NCI-H2196 treated with DMSO at 0.1 percent for 48 hours (cell line): ENCODE data around the gene MEIS2.

Source experiments
- DNase-seq: peaks from one replicate; lab custom pipeline; 2025; ENCODE audit not compliant: unreplicated experiment; lab: John Stamatoyannopoulos, UW

MEIS2 gene

DNA sequence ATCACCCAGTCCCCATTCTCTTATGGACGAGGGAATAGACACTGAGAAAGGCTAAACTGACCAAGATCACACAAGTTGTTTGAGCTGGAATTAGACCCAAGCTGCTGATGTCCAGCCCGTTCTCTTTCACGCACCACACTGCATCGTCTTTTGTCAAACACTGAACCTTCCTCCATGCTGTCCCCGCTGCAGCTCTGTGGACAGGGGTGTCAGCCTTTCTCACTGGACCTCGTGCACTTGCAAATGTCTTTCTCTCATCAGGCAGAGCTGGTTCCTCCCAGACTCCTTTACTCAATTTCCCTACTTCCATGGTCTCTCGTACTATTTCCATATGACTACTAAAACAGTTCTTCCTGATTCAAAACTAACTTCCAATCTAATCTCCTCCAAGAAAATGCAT is 161.6 kb downstream of the MEIS2 start:
- no peak for DNase-seq

DNA sequence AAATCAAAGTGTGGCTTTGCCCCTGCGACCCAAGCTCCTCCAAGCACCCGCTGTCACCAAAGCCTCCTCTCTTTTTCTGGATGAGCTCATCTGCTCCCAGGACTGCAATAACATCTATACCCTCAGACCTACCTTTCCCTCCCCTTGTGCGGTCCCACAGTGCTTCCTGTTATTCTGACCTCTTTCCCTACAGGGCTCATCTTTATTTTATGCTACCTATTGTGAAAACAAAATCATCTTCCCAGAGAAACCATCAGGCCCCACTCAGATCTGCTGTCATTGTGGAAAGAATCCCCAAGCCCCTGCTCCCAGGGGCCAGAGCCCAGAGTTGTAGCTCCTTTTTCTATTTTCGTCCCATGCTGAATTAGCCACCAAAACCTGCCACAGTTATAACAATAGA is 162.2 kb downstream of the MEIS2 start:
- DNase-seq = no peak

DNA sequence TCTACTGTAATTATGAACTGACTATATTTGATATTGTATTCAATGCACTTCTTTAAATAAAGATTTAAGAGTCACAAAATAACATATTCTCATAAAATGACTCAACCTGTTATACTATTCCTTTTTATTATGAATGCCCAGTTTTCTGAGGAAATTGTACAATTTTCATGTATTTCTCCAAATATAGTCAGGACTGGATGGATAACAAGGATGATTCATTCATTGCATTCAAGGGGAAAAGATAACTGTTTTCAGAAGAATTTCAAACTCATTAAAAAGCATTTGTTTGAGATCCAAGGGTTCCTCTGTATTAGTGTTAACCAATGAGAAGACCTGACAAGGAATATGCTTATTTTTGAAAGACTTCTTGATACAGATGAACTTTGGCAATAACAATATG is 163.7 kb downstream of the MEIS2 start:
- no peak for DNase-seq

DNA sequence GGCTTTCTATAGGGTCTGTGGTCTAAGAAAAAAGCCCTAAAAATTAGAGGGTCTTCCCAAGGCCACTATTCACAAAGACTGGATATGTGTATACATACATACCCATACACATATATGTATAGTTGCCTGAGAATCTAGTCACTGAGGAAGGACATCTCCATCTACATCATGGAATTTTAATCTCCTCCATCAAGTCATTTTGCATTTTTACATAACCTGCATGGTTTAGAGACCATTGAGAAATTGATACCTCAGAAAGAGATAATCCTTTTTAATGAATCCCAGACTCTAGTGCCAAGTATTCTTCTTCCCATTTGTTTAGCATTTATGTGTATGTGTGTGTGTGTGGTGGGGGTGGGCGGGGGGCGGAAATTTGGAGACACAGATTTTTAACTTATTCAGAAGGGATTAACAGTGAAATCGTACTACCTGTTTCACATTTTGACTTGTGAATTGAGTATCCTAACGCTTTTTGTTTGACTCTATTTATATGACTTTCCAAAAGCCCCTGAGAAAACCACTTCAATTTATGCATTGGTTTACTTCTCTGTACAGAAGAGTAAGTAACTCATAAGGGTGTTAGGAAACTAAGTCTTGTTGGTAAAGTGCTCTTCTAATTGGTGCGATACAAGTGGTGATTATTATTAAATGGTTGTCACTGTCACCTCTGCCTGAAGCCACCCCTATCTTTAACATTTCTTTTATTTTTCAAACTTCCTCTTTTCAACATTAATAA is 166.9 kb downstream of the MEIS2 start:
- no peak for DNase-seq

DNA sequence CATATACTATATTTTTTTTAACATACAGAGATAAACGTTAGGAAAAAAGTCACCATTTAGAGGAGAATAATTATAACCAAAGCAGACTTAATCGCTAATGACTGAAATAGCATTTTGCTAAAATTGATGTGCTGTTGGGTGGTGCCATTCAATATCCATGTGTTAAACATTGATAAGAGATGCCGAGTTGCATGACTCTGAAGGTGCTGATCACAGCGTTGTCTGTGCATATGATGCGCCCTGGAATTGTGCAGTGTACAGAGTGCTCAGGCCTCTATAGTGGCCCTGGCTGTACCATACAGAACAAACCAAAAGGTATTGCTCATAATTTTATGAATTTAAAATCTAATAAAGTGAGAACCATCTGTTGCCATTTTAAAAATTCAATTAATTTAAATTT is 168.3 kb downstream of the MEIS2 start:
- DNase-seq = no peak

DNA sequence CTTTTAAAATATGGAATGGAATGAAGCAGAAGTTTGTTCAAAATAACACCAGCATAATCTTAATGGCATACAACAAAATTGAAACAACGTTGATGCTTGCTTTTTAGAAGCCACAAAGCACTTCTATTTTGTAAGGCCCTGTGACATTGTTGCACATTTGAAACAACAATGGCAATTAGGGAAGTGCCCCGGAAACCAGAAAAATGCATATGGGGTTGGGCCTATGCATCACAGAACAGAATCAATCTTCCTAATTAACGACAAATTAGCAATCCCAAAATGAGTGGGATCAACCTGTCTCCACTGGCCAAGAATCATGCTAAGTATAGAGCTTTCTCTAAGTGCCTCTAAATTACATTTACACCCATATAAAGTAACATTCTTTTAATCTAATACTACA is 168.9 kb downstream of the MEIS2 start:
- DNase-seq = no peak

DNA sequence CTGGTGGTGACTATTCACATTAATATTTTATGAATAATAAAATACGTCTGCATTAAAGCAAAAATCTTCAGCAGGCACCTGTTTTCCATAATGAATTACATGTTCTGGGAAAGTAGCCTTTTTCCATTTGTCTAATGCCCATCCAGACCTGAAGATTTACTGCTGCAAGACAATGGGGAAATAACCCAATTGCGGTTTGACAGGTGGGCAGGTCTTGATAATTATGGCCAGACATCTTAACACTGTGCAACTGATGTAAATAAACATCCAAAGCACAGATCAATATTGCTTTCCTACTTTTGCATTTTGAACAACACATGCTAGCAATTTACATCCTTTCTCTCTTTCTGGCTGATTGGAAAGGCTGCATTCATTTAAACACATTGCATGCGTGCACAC is 173.9 kb downstream of the MEIS2 start:
- no peak for DNase-seq

DNA sequence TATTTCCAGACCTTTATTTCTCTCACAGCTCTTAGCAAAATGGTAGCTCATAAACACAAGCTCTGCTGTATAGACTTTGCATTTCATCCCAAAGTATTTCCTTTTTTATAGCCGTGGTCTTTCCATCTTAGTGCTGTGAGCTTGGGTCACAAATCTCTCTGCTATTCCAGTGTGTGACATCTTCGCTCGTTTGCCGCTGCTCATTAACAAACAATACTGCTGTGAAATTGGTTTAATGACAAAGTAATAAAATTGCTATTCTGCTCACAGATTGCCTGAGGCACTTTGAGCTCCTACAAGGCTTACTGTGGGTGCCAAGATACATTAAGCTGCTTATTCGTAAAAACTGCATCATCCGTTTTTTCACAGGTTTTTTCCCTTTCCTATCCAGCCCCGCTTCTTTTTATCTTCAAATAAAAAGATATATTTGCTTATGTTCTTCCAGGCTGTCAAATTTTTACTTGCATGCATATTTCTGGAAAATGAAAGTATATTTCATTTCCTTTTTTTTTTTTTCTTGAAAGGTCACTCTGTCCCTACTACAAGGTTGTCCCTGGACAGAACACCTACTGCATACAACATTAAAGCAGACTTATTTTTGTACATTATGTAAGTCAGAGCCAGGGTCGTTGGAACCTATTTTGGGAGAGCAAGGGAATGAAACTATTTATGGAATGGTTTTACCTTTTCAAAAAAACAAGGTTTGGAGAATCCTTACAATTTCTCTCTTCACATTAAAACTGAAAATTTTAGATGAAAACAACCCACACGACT is 174.5 kb downstream of the MEIS2 start:
- no peak for DNase-seq

DNA sequence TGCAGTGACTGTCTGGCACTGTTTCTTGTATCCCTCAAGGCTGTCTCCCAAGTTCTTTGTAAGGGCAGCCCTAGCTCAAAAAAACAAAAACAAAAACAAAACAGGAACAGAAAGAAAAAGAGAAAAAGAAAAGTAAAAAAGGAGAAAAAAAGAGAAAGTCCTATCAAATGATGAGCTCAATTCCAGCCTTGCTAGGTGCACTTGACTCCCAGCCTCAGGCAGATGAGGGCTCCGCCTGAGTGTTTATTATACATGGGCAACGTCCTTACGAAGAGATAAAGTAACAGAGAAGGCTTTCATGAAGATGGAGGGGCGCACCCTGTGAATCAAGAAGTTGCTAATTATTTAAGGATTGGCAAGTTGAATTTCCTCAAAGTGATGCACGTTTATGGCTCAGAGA is 175.3 kb downstream of the MEIS2 start:
- DNase-seq = no peak

DNA sequence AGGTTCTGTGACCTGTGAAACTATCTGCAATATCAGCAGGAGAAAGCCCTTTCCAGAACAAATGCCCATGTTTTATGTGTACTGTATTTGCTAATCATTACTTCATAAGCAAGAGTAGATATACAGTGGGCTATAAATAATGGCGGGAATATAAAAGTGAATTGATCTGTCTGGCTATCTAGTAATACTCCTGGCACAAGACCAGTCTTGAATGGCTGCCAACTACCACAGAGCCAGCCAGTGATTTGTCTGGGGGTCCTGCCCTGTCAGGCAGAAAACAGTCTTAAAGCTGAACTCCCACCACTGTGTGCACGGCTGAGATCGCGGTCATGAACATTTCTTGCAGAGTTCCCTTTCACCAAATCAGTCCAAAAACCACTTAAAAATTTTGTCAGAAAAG is 176.3 kb downstream of the MEIS2 start:
- DNase-seq = no peak

DNA sequence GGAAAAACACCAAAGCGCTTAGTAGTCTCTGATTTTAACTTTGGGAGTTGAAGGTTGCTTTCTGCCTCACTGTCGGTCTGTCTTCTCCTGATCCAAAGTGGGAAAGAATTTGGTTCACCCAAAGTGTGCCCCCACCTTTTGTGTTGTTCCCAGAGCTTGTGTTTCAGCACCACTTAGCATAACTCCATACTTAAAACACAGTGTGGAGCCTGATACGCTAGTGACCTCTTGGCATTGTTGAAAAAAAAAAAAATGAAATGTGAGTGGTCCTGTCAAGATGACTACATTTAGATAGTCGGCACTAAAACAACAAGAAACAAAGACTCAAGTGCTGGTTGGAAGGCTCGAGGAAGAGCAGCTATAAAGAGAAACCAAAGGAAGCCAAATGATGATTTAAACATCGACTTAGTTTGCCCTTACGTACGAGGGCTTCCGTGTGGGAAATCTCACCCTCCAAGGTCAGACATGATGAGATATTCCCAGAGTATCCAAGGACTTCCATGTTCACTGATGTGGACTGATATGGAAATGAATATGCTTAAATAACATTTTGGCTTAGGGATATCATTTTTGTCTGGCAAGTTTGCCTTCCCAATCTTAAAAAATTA is 178.8 kb downstream of the MEIS2 start:
- DNase-seq = no peak

DNA sequence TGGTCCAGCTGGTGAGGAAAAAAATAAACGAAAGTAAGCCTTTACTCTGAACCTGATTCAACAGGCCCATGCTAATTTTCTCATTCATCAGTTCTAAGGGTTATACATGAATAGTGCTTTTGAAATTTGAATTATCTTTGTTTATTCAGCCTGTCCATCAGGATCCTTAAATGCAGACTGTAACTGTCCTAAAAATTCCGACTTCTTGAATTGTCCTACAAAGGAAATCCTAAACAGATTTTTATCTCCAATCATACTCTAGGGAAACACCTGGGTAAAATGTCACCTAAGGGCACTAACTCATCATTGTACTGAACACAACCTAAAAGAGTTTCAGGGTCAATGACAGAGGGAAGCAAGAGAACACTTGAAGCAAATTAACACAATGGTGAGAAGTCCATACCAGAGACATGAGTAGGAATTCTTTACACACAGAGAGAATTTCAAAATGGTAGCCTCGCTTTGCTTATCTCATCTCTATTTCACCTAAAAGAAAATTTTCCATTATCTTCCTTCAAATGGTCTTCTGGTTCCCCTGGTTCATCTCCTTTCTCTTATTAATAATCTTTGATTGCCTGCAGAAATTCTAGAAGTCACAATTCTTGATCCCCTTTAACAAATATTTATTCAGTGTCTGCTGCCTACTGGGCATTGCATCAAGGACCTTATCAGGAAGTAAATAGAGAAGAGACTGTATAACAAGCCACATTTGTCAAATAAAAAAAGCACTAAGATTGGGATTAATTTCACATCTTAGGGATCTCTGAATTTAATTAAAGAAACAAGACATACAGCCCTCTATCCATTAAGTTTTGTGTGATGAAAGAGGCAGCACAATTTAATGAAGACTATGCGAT is 182.7 kb downstream of the MEIS2 start:
- DNase-seq = no peak

DNA sequence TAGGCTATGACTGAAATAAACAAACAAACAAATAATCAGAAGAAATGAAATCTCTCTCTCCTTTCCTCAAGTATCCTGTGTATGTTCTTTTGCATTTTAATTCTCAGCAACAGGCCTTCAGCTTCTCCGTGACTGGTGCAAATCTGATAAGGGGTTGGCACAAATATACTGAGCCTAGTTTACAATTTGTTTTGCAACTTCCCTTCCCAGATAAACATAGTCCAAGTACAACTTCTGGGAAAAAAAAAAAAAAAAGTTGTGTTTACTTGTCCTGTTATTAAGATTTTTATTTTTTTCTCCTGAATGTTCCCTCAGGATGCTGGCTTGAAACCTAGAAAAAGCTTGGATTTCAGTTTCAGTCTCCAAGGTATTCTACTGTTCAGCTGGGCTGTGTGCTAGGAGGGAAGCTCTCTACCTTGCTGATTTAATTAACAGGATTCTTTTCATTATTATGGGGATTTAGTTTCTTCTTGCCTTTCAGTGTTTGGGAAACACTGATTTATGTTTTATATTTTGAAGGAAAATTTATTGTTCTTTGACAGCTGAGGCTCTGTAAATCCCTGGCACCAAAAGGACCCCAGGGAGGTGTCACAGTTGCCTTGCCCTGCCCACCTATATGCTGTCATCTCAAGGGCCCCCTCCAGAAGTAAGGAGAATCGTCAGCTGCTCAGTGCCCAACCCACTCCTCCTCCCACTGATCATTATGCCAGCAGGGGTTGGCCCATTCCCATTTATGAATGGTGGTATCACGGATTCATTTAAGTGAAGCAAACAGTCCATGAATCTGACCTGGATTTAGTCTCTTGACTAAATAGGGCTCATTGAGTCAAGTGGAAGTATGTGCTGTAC is 185.2 kb downstream of the MEIS2 start:
- no peak for DNase-seq

DNA sequence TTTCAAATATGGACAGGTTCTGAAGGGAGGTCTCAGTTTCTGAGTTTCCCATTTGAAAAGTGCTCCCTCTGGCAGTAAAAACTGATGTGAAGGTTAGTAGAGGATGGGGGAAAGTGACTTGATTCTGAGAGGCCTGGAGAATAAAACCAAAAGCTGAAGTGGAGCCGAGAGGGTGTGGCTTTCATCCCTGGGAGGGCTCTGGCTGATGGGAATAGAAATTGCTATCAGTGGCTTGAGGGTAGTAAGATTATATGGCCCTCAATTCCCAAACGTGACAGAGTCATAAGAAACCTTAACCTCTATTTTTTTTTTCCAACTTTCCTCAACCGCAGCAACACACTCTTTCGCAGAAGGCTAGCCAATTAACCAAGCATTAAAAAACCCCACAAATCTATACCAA is 185.9 kb downstream of the MEIS2 start:
- DNase-seq = no peak

DNA sequence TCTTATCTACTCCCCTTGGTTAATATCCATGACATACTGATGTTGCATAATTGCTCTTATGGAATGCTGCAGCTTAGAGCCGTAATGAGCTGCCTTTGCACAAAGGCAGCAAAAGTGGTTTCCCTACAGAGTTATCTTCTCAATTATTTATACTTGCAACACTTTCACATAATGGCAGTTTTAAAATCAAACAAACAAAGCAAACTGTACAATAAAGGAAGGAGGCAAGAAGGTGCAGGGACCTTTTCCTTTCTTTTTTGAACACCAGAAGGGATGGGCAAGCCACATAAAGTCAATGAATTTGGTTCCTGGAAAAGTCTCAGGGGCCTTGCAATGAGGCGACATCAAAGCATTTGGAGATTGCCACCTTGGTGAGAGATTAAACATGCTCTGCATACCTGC is 188.0 kb downstream of the MEIS2 start:
- no peak for DNase-seq

DNA sequence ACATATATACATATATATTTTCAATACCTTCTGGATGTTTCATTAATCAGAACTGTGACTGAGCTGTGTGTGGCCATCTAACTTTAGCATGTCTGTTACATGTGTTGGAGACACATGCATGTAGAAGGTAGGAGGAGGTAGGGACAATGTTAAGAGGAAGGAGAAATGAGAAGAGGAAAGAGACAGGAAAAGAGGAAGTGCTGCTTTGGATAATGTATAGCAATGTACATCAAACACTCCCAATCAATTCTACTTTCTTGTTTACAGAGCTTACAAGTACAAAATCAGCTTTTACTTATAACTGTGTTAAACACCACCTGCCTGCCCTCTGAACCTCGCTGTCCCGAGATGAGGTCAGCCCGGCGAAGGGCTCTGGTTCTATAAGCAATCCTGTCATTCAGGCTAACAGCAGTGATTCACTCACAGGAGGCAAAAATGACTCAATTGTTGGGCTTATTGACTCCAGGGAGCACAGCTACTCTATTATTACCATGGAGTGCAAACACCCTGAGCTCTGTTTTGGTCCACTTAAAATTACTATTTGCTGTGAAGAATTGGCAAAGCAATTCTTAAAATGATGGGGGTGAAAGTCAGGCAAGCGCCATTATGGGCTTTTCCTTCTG is 188.9 kb downstream of the MEIS2 start:
- no peak for DNase-seq

DNA sequence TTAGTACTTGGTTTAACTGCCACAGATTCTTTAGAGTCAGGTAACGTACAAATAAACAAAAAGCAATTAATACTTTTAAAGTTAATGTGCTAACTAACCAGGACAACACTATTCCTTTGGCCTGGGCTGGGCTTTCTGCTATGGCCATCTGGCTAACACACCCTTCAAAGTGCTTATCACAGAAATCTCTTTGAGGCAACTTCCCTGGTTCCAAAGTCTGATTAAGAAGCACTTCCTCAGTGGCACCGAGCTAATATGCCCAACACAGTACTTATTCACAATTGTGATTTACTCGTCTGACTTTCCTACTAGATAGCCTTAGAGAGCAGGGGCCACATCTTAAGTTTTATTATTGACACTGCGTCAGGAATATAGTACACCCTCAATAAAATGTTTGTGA is 191.4 kb downstream of the MEIS2 start:
- no peak for DNase-seq

DNA sequence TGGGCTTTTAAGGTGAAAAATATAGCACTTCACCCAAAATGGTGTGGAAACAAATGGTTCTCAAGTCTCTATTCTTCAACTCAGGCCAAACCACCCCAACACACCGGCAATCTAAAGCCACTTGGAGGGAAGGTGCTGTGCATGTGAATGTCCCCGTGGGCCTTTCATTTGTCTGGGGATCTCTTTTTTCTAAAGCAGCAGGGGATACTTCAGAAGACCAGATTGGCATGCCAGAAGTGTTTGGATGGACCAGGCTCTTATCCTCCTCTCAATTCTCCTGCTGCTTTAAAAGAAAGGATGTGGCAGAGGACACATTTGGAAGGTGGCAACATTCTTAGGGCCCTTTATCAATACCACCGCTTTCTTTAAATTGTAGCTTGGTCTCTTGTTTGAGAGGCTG is 193.1 kb downstream of the MEIS2 start:
- DNase-seq = no peak

DNA sequence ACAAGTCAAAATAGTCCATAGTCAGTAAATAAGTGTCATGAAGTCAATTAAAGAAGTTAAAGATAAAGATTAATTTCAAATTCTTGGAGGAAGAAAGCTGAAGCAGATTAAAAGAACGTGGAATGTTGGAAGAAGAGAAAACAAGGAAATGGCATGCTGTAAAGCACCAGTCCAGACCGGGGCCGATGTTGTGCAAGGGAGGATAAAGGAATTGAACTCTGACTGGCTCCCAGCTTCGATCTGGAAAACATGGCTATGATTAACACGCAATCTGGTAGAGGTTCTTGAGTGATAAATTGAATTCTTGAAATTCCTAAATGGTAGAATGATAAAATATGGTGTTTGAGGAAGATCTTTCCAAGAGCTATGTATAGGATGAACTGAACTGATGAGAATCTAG is 194.4 kb downstream of the MEIS2 start:
- DNase-seq = no peak

DNA sequence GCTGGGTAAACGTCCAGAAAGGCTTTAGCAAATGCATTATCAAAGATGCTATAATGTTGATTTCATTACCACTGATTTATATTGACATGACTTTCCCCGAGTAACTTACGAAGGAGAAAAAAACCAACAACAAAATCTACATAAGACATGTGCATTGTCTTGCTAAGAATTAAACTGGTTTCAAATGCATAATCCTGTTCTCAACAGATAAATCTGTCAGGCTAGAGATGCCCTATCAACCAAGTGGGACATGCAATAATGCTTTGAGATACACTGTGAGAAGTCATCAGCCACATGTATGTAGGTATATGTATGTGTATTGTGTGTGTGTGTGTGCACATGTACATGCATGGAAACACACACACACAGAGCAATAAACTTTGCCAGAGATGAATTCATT is 195.6 kb downstream of the MEIS2 start:
- DNase-seq = no peak
